Measurements from ENCODE around the gene ETV2. TPM values are rescaled to one million over a fixed set of nuclear protein-coding genes. Genes with fewer than 3 reads are reported as not detected.

The ETV2 gene
- total and polyA plus RNA-seq, 2 experiments from 2014 or later: 0.93 TPM; not detected in 1

DNA sequence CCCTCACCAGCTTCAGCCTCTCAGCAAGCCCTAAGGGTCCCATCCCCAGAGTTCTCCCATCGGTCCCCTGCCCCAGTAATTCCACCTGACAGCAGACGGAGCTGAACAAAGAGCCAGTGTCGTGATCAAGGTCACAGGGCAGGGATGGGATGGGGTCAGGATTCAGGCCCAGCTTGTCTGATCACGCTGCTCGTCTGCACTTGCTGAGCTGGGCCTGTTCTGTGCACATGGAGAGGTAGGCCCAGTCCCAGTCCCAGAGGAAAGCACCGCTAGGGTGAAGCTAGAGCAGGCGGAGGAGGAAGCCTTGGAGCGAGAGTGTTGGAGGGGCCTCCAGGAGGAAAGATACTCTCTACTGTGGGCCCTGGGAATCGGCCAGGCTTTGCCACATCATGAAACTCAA is 19.8 kb upstream of the ETV2 start:
- Histone ChIP-seq H4K20me1 (ENCODE audit: insufficient read depth) (no peaks in the 10 kb centered on the region), H3K9ac (no peak overlapping the region), H3K4me1 (ENCODE audit: insufficient read depth) (no peaks in the 10 kb centered on the region), H3K4me2 (ENCODE audit: unreplicated experiment) (no peak overlapping the region), H3K79me2 (ENCODE audit: insufficient read depth) (no peaks in the 10 kb centered on the region), H3K9me2 (ENCODE audit: insufficient read depth) (no peaks in the 10 kb centered on the region), H3K9me3 (ENCODE audit: low read depth) (no peaks in the 10 kb centered on the region), H3K36me3 (ENCODE audit: low read depth) (no peaks in the 10 kb centered on the region), H3K27me3 (replicated peaks; ENCODE audit: insufficient read depth) (no peaks in the 10 kb centered on the region), H3F3A (ENCODE audit: insufficient read depth) (no peaks in the 10 kb centered on the region), H3K27ac (no peak overlapping the region), H2AFZ (no peak overlapping the region), H3K4me3 (no peak overlapping the region)
- no peak for DNase-seq
- in situ Hi-C loops (cut with MboI): no loop called here
- WGBS, 2 experiments (ENCODE audit: low coverage in 1 of 2, low lambda C conversion rate in 2 of 2, missing lambda C conversion rate in 2 of 2): 96 to 97% methylated on average over 9 of the region's 9 CpGs
- TF ChIP-seq EZH2phosphoT487 (IDR thresholded peaks at IDR 0.05; ENCODE audit: insufficient read depth, low read depth) (no peak), EZH2 (IDR thresholded peaks at IDR 0.05; ENCODE audit: insufficient read depth, poor library complexity, severe bottlenecking) (no peak)

DNA sequence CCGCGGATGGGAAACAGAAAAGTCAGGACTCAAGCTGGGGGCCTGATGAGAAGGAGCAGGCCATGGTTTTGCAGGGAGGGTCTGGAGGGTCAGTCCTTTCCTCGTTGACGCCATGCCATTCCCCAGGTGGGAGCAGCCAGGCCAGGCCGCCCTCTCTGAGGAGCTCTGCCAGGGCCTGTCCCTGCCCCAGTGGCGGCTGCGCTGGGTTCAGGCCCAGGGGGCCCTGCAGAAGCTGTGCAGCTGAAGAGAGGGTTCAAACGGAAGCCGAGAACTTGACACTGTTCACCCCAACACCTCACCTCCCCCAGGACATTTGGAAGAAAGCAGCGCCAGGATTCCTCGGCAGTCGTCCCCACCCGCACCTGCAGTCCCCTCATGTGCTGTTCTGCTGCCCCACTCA is 18.8 kb upstream of the ETV2 start:
- in situ Hi-C loops (cut with MboI): no loop called here
- no peak overlapping the region for H3K4me3 ChIP-seq
- 92 to 93% methylated on average over 13 of the region's 13 CpGs for WGBS, 2 experiments (ENCODE audit: low coverage in 1 of 2, low lambda C conversion rate in 2 of 2, missing lambda C conversion rate in 2 of 2)

GRCh38 chr19:35623327-35624010 is 18.1 kb upstream of the ETV2 start:
- Histone ChIP-seq H3K4me1 (ENCODE audit: insufficient read depth) (no peaks in the 10 kb centered on the region), H3K27me3 (replicated peaks; ENCODE audit: insufficient read depth) (no peaks in the 10 kb centered on the region), H3K79me2 (ENCODE audit: insufficient read depth) (no peaks in the 10 kb centered on the region), H2AFZ (no peak overlapping the region), H3F3A (ENCODE audit: insufficient read depth) (no peaks in the 10 kb centered on the region), H3K9me2 (ENCODE audit: insufficient read depth) (no peaks in the 10 kb centered on the region), H3K9me3 (ENCODE audit: low read depth) (no peaks in the 10 kb centered on the region), H3K27ac (no peak overlapping the region), H3K4me3 (no peak overlapping the region), H4K20me1 (ENCODE audit: insufficient read depth) (no peaks in the 10 kb centered on the region), H3K36me3 (ENCODE audit: low read depth) (no peaks in the 10 kb centered on the region), H3K9ac (no peak overlapping the region), H3K4me2 (ENCODE audit: unreplicated experiment) (no peak overlapping the region)
- TF ChIP-seq EZH2phosphoT487 (IDR thresholded peaks at IDR 0.05; ENCODE audit: insufficient read depth, low read depth): no peak
- no peak for TF ChIP-seq EZH2 (IDR thresholded peaks at IDR 0.05; ENCODE audit: insufficient read depth, poor library complexity, severe bottlenecking)
- 89 to 90% methylated on average over 6 of the region's 6 CpGs for WGBS, 2 experiments (ENCODE audit: low coverage in 1 of 2, low lambda C conversion rate in 2 of 2, missing lambda C conversion rate in 2 of 2)
- DNase-seq: no peak
- in situ Hi-C loops (cut with MboI): no loop called here

More for the DNA sequence above, 18.8 kb upstream of the ETV2 start:
- no peak overlapping the region for H2AFZ ChIP-seq
- H4K20me1 ChIP-seq (ENCODE audit: insufficient read depth): no peaks in the 10 kb centered on the region
- H3K27me3 ChIP-seq (replicated peaks; ENCODE audit: insufficient read depth): no peaks in the 10 kb centered on the region
- no peak for DNase-seq
- TF ChIP-seq EZH2 (IDR thresholded peaks at IDR 0.05; ENCODE audit: insufficient read depth, poor library complexity, severe bottlenecking) (no peak), EZH2phosphoT487 (IDR thresholded peaks at IDR 0.05; ENCODE audit: insufficient read depth, low read depth) (no peak)
- H3K79me2 ChIP-seq (ENCODE audit: insufficient read depth): no peaks in the 10 kb centered on the region
- no peaks in the 10 kb centered on the region for H3K9me3 ChIP-seq (ENCODE audit: low read depth)
- no peak overlapping the region for H3K27ac ChIP-seq
- no peak overlapping the region for H3K9ac ChIP-seq
- no peak overlapping the region for H3K4me2 ChIP-seq (ENCODE audit: unreplicated experiment)
- no peaks in the 10 kb centered on the region for H3F3A ChIP-seq (ENCODE audit: insufficient read depth)
- H3K9me2 ChIP-seq (ENCODE audit: insufficient read depth): no peaks in the 10 kb centered on the region
- no peaks in the 10 kb centered on the region for H3K36me3 ChIP-seq (ENCODE audit: low read depth)
- H3K4me1 ChIP-seq (ENCODE audit: insufficient read depth): no peaks in the 10 kb centered on the region

DNA sequence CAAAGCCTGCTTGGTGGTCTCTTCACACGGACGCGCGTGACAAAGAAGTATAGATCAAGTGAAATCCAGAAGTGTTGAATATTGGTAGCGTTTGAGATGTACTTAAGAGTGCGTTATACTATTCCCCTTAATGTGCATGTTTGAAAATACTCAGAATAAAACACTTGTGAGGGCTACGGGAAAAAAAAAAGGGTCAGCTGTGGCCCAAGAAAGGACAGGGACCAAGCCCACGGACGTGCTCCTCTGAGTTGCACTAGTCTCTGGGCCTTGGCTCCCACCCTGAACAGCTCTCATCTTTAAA is 13.3 kb upstream of the ETV2 start:
- no peaks in the 10 kb centered on the region for H3K9me2 ChIP-seq (ENCODE audit: insufficient read depth)
- H3K4me1 ChIP-seq (ENCODE audit: insufficient read depth): peaks cover 6% of the 10 kb centered on the region; the same call in 1 of the 2 replicates
- peak overlapping the region; percentile 87 for H3K4me3 ChIP-seq
- peaks cover 27% of the 10 kb centered on the region for H3K79me2 ChIP-seq (ENCODE audit: insufficient read depth)
- no peaks in the 10 kb centered on the region for H4K20me1 ChIP-seq (ENCODE audit: insufficient read depth)
- no peaks in the 10 kb centered on the region for H3K9me3 ChIP-seq (ENCODE audit: low read depth)
- peak overlapping the region; percentile 92 for H3K27ac ChIP-seq
- peak overlapping the region; percentile 83 for H2AFZ ChIP-seq
- in situ Hi-C loops (cut with MboI): no loop called here
- peak overlapping the region; percentile 87 for H3K4me2 ChIP-seq (ENCODE audit: unreplicated experiment)
- peaks cover 12% of the 10 kb centered on the region; the same call in 1 of the 2 replicates for H3K36me3 ChIP-seq (ENCODE audit: low read depth)
- 2 to 8% methylated on average over 9 of the region's 9 CpGs for WGBS, 2 experiments (ENCODE audit: low coverage in 1 of 2, low lambda C conversion rate in 2 of 2, missing lambda C conversion rate in 2 of 2)
- no peak for TF ChIP-seq EZH2 (IDR thresholded peaks at IDR 0.05; ENCODE audit: insufficient read depth, poor library complexity, severe bottlenecking)
- no peak for TF ChIP-seq EZH2phosphoT487 (IDR thresholded peaks at IDR 0.05; ENCODE audit: insufficient read depth, low read depth)
- no peaks in the 10 kb centered on the region for H3K27me3 ChIP-seq (replicated peaks; ENCODE audit: insufficient read depth)
- no peaks in the 10 kb centered on the region for H3F3A ChIP-seq (ENCODE audit: insufficient read depth)
- DNase-seq: no peak
- peak overlapping the region; percentile 95 for H3K9ac ChIP-seq

All from GM23248 (cell line).